GM21786 (cell line): ENCODE measurements around the gene NOTCH1.

Source experiments
- ATAC-seq: cut with Tn5 transposase; IDR thresholded peaks from one replicate; pipeline ENCODE4 v1.9.1; 2021; ENCODE audit not compliant: unreplicated experiment

The NOTCH1 gene

GRCh38 chr9:136546697-136547501, 1.1 kb upstream of the NOTCH1 start:
- ATAC-seq = peak; percentile 4

GRCh38 chr9:136545692-136545964, 220 bp downstream of the NOTCH1 start:
- ATAC-seq = no peak

GRCh38 chr9:136544964-136545691, 720 bp downstream of the NOTCH1 start:
- no peak for ATAC-seq

GRCh38 chr9:136544548-136544963, 1.3 kb downstream of the NOTCH1 start:
- ATAC-seq = no peak

DNA sequence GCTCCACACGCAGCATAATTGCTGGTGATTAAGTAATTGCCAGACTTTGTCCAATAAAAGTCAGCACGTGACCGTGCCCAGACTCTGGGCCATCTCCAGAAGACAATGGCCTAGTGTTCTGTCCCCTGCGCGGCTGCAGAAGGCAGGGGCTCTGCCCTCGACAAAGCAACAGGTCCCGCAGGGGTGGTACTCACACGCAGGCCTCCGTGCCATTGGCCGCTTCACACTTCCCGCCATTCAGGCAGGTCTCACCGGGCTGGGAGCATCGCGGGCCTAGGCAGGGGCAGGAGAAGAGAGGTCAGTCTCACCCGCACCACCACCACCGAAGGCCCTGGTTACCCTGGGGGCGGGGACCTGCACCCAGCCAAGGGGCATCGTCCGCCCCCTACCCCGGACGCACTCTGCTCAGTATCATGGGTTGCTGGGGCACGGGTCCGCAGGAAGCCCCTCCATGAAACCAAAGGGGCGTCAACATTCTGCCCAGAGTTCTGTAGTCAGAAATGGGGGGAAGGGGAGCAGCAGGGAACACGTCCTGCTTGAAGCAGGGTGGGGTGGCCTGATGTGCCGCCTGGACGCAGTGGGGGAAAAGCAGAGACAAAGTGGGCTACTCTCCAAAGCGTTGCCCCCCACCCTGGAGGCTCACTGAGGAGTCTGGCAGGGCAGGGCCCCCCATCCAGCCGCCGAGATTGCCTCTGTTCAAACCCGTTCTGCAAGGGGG, 1.9 kb downstream of the NOTCH1 start:
- ATAC-seq = no peak

DNA sequence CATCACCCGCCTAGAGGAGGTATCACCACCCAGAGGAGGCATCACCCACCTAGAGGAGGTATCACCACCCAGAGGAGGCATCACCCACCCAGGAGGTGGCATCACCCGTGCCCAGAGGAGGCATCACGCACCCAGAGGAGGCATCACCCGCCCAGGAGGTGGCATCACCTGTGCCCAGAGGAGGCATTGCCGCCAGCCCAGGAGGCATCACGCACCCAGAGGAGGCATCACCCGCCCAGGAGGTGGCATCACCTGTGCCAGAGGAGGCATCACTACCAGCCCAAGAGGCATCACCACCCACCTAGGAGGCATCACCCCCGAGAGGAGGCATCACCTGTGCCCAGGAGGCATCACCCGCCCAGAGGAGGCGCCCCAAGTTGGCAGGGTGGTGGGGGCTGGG, 2.6 kb downstream of the NOTCH1 start:
- no peak for ATAC-seq

DNA sequence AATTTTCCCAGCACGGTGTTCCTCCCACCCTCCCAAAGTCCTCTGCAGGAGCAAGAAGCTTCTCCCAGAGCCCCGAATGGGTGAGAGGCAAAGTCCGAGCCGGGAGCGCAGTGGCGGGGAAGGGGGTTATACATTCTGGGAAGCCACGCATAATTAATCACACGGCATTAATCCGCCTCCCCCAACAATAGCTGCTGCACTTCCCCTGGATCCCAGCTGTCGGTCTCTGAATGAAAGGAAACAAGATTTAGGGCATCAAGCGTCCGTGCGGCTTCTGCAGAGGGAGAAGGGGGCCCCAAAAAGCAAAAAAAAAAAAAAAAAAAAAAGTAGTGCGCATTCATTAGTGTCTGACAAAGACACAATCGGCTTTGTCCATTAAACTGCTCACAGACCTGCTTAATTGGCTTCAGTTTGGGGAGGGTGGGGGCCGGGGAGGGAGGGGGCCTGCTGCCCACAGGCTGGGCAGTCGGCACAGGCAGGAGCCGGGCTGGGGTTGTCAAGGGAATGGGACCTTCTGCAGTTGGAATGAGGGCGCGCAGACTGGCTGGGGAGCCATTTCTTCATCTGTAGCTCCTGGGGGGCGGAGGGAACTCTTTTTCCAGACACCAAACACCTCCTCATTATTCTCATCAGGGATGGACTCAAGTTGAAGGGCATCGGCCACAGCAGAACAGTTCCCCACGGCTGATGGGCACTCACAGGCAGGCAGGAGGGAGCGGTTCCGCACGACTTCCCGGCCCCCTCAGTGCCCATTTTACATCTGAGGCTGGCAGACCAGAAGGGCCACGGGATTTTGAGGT, 3.4 kb downstream of the NOTCH1 start:
- no peak for ATAC-seq

GRCh38 chr9:136541709-136542108, 4.1 kb downstream of the NOTCH1 start:
- no peak for ATAC-seq

DNA sequence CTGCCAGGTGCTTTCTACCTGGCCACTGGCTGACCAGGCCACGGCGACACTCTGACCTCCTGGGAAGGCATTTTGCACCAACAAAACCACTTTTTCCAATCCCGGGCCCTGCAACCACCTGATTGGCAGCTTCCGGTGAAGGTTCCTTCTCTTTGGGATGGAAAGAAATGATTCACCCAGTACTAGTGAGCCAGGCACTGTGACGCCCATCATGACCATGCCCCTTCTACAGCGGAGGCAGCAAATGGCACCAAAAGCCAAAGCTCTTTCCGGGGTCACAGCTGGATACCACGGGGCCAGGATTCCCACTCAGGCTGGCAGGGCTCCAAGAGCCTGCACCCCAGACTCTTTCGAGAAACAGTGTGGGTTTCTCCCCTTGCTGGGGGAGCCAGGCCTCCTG, 4.7 kb downstream of the NOTCH1 start:
- no peak for ATAC-seq

DNA sequence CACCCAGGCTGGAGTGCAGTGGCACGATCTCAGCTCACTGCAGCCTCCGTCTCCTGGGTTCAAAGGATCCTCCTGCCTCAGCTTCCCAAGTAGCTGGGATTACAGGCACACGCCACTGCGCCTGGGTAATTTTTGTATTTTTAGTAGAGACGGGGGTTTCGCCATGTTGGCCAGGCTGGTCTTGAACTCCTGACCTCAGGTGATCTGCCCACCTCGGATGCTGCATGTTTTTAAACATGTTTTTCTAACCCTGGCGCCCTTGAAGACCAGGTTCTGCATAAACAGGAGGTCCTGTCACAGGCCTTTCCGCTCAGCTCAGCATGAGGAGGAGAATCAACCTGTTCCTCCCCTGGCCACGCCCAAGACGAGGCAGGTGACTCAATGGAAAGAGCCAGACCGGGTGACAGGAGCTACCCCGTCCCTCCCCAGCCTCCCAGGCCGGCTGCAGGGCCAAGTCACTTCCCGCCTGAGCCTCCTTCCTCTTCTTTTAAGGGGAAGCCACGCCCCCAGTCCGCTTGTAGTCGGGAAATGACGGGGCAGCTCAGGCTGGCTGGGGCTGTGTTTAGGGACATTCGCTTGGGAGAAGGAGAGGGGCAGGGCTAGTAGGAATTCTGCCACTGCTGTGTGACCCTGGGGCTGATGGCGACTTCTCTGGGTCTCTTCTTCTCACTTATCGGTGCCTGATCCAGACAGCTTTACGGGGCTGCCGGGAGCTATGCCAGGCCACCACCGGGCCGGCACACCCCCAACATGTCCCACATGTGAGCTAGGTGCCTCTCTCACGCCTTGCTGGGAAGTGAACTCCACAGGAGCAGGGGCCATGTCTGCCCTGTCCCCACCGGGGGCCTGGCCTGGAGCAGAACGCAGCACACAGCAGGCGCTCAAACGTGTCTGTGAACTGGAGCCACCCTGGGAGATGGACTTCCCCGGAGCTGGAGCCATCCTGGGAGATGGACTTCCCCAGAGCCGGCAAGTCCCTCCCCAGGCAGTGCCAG, 6.1 kb downstream of the NOTCH1 start:
- peak; percentile 57 for ATAC-seq

GRCh38 chr9:136538599-136539426, 7.0 kb downstream of the NOTCH1 start:
- peak; percentile 40 for ATAC-seq

DNA sequence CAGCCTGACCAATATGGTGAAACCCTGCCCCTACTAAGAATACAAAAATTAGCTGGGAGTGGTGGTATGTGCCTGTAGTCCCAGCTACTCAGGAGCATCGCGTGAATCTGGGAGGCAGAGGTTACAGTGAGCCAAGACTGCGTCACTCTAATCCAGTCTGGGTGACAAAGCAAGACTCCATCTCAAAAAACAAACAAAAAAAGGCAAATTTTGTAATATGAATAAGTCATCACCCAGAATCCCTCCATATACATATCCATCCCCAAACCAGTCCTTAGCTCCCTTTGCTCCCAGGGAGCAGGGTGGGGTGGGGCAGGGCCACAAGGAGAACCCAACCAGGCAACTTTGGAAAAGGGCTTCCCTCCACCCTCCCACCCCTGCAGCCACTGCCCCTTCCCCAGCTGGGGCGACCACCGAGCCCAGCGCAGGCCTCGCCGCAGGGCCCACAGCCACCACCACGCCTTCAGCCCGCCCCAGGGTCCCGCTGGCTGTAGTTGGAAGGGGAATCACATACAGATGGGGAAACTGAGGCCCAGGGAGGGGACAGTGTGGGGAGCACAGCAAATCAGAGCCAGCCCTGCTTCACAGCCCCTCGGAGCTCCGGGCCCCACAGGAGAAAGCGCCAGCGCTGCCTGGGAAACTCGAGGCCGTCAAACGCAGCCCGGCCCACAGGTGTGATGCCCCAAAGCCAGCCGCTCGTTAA, 7.8 kb downstream of the NOTCH1 start:
- ATAC-seq = no peak

DNA sequence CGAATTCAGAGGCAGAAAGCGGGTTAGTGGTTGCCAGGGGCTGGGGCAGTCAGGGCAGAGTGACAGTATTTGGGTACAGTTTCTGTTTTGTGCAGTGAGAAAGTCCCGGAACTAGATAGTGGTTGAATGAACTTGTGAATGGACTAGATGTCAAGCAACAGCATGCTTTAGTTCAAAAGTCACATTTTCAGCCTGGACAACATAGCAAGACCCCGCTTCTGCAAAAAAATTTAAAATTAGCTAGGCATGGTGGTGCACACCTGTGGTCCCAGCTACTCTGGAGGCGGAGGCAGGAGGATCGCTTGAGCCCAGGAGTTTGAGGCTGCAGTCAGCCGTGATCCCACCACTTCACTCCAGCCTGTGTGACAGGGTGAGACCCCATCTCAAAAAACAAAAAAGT, 8.4 kb downstream of the NOTCH1 start:
- no peak for ATAC-seq

GRCh38 chr9:136536721-136537241, 9.1 kb downstream of the NOTCH1 start:
- ATAC-seq = no peak

- no peak for ATAC-seq
These were observed 9.7 kb downstream of the NOTCH1 start for GRCh38 chr9:136536051-136536720.

GRCh38 chr9:136535070-136535469, 10.8 kb downstream of the NOTCH1 start:
- ATAC-seq = no peak

- ATAC-seq = no peak
These were observed 11.5 kb downstream of the NOTCH1 start for GRCh38 chr9:136534366-136534765.

DNA sequence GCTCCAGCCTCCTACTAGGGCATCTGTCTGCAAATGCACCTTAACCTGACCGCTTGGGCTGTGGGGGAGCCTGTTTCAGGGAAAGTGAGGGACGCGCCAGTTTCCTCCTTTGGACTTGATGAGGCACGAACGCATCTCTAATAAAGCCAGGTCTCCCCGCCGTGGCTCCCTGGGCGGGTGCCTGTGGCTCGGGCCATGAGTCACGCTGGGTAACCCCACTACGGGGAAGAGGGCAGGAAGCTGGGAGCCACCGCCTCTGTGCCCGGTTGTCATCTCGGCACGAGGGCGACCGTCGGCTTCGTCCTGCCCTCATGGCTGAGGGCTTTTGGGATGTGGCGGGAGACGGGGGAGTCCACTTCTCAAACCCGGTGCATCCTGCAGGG, 12.1 kb downstream of the NOTCH1 start:
- ATAC-seq = no peak
